ENCODE results near the gene APOE.

GRCh38 chr19:44878120-44878865 is 27.3 kb upstream of the APOE start:
- TF ChIP-seq, protein P1, sequence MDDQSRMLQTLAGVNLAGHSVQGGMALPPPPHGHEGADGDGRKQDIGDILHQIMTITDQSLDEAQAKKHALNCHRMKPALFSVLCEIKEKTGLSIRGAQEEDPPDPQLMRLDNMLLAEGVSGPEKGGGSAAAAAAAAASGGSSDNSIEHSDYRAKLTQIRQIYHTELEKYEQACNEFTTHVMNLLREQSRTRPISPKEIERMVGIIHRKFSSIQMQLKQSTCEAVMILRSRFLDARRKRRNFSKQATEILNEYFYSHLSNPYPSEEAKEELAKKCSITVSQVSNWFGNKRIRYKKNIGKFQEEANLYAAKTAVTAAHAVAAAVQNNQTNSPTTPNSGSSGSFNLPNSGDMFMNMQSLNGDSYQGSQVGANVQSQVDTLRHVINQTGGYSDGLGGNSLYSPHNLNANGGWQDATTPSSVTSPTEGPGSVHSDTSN (IDR thresholded peaks at IDR 0.05): no peak
- TF ChIP-seq JUN (IDR thresholded peaks at IDR 0.05): no peak
- no peak for TF ChIP-seq EP300 (IDR thresholded peaks at IDR 0.05)
- no peak for TF ChIP-seq CEBPB (IDR thresholded peaks at IDR 0.05)
